Posterior cingulate gyrus (tissue), 11 donors: ENCODE measurements around the gene BTG2.
"Not testable (repeated sequence)": the region's sequence is repeated elsewhere in the genome, so short reads cannot be mapped to it uniquely, and the experiment has no call there.

Source experiments
- DNase-seq, 10 donors: peaks; one replicate each; pipeline versions ENCODE4 v3.0.0 to v3.0.0-alpha.2; 2020 to 2021; ENCODE audit warnings: mixed read lengths in 3 of 10
- intact Hi-C: fragments of 100-400 bp; cut with DNase I; formaldehyde crosslinking; loops from one replicate; pipeline ENCODE4 v1.15.1; 2023

The BTG2 gene, protein sequence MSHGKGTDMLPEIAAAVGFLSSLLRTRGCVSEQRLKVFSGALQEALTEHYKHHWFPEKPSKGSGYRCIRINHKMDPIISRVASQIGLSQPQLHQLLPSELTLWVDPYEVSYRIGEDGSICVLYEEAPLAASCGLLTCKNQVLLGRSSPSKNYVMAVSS

DNA sequence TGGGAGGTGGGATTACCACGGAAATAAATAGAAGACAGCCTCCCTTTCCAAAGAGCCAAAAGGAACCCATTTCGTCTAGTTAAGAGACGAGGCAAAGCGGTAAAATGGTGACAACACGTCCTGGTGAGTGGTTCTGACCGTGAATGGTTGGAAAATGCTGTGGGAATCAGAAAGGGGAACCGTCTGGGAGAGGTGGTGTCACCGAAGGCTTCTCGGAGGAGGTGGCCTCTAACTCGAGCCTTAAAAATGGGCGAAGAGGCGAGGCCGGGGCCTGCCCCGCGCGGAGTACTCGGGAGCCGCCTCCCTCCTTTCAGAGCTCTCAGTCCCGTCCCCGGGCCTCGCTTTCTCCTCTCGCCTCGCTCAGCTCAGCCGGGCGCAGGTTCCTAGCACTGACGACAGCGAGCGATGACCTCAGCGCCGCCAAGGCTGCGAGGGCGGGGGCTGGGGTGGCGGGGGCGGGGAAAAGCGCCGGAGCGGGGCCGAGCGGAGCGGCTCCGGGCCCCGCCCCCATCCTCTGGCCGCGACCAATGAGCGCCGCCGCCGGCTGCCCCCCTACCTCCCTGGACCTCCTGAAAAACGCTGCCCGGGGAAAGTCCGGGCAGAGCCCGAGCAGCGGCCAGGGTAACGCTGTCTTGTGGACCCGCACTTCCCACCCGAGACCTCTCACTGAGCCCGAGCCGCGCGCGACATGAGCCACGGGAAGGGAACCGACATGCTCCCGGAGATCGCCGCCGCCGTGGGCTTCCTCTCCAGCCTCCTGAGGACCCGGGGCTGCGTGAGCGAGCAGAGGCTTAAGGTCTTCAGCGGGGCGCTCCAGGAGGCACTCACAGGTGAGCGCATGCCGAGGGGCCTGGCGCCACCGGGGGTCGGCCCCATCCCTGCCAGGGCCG lies at the start of gene BTG2:
Gene BTG2 (plus strand): TSS at position 601 of the 890 bp plus-strand sequence. CDS start 88 bp downstream, at position 689.
- intact Hi-C loops: no loop called here
- peak; percentile 85 to 99 (median 94) for DNase-seq

DNA sequence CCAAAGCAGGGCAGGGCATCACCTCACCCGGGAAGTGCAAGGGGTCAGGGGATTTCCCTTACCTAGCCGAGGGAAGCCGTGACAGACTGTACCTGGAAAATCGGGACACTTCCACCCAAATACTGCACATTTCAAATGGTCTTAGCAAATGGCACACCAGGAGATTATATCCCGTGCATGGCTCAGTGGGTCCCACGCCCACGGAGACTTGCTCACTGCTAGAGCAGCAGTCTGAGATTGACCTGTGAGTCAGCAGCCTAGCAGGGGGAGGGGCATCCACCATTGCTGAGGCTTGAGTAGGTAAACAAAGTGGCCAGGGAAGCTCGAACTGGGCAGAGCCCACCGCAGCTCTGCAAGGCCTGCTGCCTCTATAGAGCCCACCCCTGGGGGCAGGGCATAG lies 48.7 kb upstream of the BTG2 start:
- intact Hi-C loops: not testable (repeated sequence)

DNA sequence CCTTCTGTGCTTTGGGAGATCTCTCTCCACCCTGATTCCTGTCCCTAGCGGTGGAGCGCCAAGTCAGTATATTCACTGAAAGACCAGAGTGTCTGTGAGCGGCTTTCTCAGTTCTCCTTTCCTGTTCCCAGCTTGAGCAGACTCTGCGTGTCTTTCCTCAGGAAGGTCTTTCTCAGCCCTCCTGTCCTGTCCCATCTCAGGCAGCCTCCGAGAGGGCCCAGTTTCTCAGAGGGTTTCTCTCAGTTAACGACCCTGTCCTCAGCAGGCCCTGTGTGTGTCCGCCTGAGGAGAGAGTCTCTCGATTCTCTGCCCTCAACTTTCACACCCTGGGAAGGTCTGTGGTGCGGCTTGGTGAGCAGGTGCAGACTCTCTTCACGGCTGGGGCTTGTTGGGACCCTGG lies 41.8 kb upstream of the BTG2 start:
- intact Hi-C loops: no loop called here

More for the DNA sequence above, 48.7 kb upstream of the BTG2 start:
- not testable (repeated sequence) for DNase-seq

DNA sequence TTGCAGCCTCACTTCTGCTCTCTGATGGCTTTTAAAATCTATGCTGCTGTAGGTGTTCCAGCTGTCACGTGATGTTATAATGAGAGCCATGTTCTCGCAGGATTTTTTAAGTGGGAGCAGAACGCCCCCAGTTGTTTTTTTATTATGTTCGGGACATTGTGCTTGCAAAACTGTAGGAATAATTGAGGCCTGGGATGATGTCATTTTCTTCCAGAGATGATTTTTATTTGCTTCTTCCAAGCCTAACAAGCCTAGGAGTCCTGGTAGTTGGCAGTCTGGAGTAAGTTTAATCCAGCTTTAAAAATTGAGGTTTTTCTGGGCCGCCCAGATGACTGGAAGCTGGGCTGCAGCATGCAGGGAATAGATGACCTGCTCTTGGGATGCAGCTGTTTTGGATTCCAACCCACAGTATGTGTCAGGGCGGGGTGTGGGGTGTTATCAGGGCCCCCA lies 41.2 kb upstream of the BTG2 start:
- no peak for DNase-seq
- intact Hi-C loops: no loop called here

More for the DNA sequence above, 41.8 kb upstream of the BTG2 start:
- DNase-seq: no peak

DNA sequence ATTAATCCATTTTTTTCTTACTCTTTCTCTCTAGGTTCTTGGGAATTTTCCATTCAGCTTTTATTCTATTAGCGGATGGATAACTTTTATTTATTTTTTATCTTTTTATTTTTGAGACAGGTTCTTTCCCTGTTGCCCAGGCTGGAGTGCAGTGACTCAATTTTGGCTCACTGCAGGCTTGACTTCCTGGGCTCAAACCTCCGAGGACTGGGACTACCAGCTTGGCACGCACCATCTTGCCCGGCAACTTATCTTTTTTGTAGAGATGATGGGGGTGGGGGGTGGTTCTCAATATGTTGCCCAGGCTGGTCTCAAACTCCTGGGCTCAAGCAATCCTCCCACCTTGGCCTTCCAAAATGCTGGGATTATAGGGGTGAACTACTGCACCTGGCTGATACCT lies 39.8 kb upstream of the BTG2 start:
- intact Hi-C loops: loop anchor here (5.0 kb wide), 2 partner anchors 148 to 228 kb away; no protein-coding TSS in a partner anchor
- DNase-seq: no peak

DNA sequence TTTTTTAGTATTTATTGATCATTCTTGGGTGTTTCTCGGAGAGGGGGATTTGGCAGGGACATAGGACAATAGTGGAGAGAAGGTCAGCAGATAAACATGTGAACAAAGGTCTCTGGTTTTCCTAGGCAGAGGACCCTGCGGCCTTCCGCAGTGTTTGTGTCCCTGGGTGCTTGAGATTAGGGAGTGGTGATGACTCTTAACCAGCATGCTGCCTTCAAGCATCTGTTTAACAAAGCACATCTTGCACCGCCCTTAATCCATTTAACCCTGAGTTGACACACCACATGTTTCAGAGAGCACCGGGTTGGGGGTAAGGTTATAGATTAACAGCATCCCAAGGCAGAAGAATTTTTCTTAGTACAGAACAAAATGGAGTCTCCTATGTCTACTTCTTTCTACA lies 39.2 kb upstream of the BTG2 start:
- intact Hi-C loops: loop anchor here (5.0 kb wide), 2 partner anchors 149 to 229 kb away; no protein-coding TSS in a partner anchor
- DNase-seq: not testable (repeated sequence)

DNA sequence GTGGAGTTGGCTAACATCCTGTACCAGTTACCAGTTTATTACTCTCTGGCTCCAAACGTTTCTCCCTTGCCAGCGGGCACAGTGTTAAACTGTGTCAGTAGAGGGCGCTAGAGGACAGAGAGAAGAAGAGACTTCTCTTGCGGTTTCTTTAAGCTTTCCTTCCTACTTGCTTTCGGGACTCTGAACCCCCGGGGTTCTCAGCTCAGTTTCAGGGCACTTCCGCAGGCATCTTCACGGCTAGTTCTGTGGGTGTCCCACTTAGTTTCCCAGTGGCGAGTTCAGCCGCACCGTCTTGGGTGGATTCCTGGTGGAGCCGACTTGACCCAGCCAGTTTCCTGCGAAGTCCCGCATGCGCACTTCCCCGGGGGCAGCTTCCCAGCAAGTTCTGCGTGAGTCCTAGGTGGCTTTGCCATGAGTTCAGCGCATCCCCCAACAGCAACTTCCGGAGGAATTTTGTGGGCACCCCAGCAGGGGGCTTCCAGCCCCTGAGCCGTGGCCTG lies 37.9 kb upstream of the BTG2 start:
- intact Hi-C loops: loop anchor here (5.0 kb wide), 2 partner anchors 150 to 230 kb away; no protein-coding TSS in a partner anchor
- DNase-seq: peak in 9 of 10 donors; percentile 60 to 94 (median 81)

DNA sequence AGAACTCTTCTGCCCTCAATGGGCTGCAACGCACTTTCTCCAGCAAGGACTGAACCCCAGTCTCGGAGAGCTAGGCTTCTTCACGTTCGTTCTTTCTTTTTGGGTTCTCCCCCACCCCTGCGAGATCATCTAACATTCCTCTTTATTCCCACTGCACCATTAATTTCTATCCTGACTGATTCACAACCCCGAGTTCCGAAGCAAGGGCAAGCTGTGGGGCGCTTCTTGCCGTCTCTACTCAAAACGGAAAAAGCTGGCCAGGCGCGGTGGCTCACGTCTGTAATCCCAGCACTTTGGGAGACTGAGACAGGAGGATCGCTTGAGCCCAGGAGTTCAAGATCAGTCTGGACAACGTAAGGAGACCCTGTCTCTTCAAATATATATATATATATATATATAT lies 37.4 kb upstream of the BTG2 start:
- peak in 2 of 10 donors; percentile 38 to 67 for DNase-seq
- intact Hi-C loops: loop anchor here (5.0 kb wide), 2 partner anchors 151 to 231 kb away; no protein-coding TSS in a partner anchor

DNA sequence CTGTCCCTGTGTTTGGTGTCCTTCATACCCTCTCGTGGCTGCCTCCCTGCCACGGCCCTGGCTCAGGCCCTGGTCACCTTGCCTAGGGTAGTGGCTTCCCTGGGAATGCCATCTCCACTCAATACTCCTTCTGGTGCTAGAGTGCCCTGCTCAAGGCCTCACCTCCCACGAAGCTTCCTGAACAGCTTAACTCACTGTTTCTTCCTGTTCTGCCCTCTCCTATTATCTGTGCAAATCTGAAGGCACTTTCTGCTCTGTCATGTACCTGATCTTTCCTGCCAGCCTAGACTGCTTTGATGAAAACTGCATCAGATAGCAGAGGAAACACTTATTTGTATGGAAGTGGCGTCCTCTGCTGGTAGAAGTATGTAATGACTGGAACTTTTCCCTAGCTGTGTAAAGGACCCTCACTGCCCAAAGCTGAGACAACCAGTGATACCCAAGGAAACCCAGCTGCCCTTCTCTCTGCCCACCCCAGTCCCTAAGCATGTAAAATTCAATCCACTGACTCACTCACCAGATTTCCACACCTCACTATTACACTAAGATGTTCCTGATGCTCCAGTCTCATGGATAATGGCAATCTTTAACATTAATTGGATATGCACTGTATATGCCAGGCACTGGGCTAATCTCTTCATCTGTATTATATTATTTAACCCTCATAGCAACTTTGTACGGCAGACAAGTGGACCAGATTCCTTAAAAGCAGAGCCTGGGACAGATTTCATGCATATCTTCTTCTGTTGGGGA lies 36.2 kb upstream of the BTG2 start:
- intact Hi-C loops: loop anchor here (5.0 kb wide), 2 partner anchors 152 to 232 kb away; no protein-coding TSS in a partner anchor
- DNase-seq: no peak

DNA sequence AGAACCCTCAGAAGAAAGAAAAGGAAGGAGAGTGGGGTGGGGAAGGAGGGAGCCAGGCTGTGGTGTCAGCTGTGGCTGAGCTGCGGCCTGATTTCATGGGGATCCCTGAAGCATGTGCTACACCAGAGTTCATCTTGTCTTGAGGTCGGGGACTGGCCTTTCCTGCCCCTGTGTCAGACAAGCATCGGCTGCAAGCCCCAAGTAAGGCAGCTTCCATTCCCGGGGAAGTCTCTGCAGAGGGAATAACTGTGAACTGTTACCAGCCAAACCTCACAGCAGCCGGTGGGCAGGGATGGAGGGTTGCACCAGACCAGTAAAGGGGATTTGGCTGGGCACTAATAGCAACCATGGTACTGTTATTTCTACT lies 35.7 kb upstream of the BTG2 start:
- no peak for DNase-seq
- intact Hi-C loops: loop anchor here (5.0 kb wide), 4 partner anchors 152 to 232 kb away; no protein-coding TSS in a partner anchor

DNA sequence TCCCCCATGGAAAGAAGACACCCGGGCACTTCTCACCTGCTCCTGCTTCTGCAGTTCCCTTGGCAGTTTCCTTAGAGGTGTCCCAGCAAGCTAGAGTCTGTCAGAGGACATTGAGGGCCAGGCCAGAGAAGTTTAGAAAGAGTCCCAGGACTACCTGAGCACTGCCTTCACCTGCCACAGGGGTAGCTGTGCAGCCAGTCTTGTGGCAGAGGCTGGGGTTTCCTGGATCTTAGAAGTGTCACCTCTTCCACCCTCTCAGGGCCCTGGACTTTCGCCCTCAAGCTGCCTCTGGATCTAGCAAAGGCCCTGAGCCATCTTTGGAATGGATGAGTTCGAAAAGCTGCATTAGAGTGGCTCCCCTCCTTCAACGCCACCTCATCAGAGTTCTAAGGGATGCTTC lies 34.9 kb upstream of the BTG2 start:
- DNase-seq: no peak
- intact Hi-C loops: loop anchor here (5.0 kb wide), 2 partner anchors 167 to 217 kb away; no protein-coding TSS in a partner anchor

DNA sequence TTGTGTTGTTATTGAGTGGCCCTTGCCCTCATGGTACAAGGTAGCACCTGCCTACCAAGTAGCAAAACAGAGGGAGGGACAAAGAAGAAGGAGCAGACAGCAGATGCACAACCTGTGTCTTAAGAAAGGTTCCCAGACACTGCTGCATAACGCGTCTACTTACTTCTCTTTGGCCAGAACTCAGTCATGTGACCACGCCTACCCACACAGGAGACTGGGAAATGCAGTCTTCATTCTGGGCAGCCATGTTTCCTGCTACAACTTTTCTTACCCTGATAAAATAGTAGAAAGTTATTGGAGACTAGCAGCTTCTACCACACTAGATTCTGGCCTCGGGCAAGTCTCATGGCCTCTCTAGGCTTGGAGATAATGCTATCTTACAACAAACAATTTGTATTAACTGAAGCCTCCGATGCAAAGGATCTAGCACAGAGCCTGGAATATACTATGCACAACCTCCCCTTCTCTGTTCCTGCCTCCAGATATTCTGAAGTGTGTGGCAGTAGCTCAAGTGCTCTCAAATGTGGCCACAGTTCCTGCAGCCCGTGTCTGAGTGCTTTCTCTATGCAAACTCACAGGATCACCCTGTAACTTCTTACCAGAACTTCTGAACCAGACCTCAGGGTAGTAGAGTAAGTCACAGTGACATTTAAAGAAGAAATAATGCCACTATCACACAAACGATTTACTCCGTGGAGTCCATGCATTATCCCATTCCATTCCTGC lies 34.1 kb upstream of the BTG2 start:
- intact Hi-C loops: loop anchor here (5.0 kb wide), 2 partner anchors 166 to 216 kb away; no protein-coding TSS in a partner anchor
- DNase-seq: peak in 6 of 10 donors; percentile 50 to 93 (median 68)

DNA sequence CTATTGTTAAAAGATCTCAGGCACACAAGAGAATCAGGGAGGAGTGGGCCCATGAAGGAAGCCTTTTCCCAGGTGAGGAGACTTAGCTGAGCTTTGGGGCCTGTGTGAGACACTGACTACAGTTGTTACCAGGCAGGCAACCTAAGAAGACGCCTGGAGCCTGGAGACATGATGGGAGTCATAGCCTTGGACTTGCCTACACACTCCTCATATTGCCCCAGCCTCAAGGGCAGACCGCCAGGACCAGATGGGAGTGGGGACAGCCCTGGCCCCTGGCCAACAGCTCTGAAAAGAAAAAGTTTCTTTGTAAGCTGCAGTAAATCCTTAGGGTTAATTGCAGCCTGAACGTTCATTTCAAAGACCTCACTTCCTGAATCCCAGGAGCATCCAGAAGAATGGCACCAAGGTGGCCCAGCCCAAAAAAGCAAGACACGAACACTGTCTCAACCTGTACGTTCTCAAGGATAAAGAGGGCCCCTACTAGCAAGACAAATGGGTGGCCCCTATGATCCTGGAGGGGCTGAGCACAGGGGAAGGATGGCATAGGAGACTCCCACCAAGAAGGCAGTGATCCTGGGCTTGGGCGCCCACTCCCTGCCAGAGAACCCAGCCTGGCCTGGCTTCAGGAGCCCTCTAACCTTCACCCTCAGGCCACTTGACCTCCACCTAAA lies 33.2 kb upstream of the BTG2 start:
- intact Hi-C loops: loop anchor here (2.0 to 5.0 kb wide), 5 partner anchors 15 to 215 kb away; no protein-coding TSS in a partner anchor
- DNase-seq: peak in 2 of 10 donors; percentile 53 to 73

DNA sequence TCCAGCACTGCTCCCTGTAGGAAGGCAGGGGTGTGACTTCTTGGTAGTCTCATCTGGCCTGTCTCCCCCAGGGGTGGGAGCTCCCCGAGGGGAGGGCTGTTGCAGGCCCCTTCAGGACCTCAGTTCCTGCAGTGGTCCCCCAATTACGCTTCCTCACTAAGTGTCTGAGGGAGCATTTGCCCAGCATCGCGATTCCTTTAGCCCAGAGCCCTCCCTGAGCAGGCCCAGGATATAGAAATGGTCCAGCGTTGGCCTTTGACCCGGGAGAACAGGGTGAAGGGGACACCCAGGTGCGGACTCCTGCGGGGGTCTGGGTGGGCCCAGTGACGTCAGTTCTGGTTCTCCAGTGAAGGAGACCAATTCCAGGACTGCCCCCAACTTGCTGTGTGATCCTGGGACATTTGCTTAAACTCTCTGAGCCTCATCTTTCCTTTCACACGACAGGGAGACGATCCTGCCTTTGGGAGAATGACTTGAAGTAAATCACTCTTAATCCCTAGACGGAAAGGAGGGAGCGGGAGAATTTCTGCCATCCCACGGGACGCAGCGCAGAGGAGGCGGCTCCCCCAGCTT lies 32.6 kb upstream of the BTG2 start:
- DNase-seq: peak in 1 of 10 donors; percentile 74

DNA sequence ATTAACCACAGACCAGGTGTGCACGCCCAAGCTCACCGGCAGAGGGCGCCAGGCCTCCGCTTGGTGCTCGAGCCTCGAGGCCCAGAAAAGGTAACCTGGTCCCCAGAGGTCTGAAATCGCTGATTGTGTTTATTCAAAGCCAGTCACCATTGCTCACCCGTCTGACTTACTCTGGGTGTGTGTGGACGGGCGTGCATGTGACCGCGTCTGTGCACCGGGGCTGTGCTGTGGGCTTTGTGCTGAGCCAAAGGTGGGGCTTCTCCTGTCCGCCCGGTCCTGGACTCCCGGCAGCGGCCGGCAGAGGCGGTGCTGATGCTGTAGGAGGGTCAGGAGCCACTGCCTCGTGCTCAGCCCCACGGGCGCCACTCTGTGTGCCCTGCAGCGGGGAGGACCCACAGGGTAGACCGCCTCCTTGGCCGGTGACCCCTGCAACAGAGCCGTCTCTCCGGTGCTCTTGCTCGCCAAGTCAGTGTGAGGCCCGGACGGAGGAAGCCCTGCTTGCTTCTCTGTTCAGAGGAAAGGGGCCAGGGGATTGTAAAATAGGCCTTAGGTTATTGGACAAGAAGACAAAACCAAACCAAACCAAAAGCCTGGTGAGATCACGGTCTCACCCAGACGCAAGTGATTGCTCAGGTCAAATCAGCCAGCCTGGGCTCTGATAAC lies 32.0 kb upstream of the BTG2 start:
- DNase-seq: peak; percentile 73 to 98 (median 90)

More for the DNA sequence above, 32.6 kb upstream of the BTG2 start:
- intact Hi-C loops: loop anchor here (1.0 to 5.0 kb wide), 6 partner anchors 14 to 215 kb away; no protein-coding TSS in a partner anchor

DNA sequence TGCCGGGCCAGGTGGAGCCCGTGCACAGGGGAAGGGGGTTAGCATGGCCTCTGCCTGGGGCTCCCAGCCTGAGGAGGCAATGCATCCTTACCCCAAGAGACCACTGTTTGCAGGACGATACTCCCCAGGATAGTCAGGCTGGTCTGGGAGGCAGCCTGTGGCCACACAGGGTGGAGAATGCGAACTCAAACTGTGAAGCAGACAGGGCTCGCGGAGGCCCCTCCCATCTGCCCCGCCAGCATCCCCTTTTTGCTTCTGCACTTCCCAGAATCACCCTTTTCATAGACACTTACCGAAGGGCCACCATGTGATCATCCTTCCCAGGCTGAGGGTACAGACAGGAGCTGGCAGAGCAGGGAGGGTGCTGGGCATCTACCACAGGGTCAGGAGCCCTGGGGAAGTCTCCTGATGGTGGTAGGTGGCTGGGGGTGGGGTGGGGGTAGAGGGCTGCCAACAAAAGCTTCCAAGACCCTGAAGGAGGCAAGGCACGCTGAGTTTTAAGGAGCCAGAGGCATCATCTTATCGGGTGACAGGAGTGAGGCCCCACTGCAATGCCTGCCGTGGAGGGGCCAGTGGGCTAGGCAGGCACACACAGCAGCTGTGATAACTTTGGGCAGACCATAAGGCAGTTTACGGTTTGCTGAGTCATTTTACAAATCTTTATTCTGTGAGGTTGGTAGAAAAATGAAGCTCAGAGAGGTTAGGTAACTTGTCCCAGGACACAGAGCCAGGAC lies 31.3 kb upstream of the BTG2 start:
- intact Hi-C loops: loop anchor here (1.0 to 5.0 kb wide), 6 partner anchors 13 to 213 kb away; no protein-coding TSS in a partner anchor
- peak in 5 of 10 donors; percentile 43 to 92 (median 51) for DNase-seq

More for the DNA sequence above, 32.0 kb upstream of the BTG2 start:
- intact Hi-C loops: loop anchor here (1.0 to 5.0 kb wide), 6 partner anchors 13 to 214 kb away; no protein-coding TSS in a partner anchor
